Endodermal cell (in vitro differentiated cells): ENCODE measurements around the gene LRRC7. TPM values are rescaled to one million over a fixed set of nuclear protein-coding genes. Genes with fewer than 3 reads are reported as not detected.

Source experiments
- DNase-seq: peaks from one replicate; pipeline ENCODE4 v3.0.0-alpha.2; 2017
- H3K27ac ChIP-seq: 2 replicates; pipeline ENCODE4 v1.5.1; 2013; ENCODE audit warnings: mild to moderate bottlenecking, low read depth, low read length, moderate library complexity
- H3K27me3 ChIP-seq: 2 replicates; pipeline ENCODE4 v1.6.1; 2013; ENCODE audit warnings: mild to moderate bottlenecking, low read length, moderate library complexity; ENCODE audit not compliant: insufficient read depth, control insufficient read depth, poor library complexity, severe bottlenecking
- H3K36me3 ChIP-seq: 2 replicates; pipeline ENCODE4 v1.7.0; 2013; ENCODE audit warnings: mild to moderate bottlenecking, low read length, moderate library complexity; ENCODE audit not compliant: control insufficient read depth, insufficient read depth
- H3K4me1 ChIP-seq: one replicate; pipeline ENCODE4 v1.7.0; 2013; ENCODE audit warnings: low read length; ENCODE audit not compliant: control insufficient read depth, insufficient read depth
- H3K4me3 ChIP-seq: 2 replicates; pipeline ENCODE4 v1.5.1; 2013; ENCODE audit warnings: mild to moderate bottlenecking, low read length, moderate library complexity
- H3K9ac ChIP-seq: 2 replicates; pipeline ENCODE4 v1.6.1; 2013; ENCODE audit warnings: mild to moderate bottlenecking, low read length, moderate library complexity; ENCODE audit not compliant: poor library complexity, severe bottlenecking; ENCODE audit errors: extremely low read depth
- H3K9me3 ChIP-seq: 2 replicates; pipeline ENCODE4 v1.6.1; 2013; ENCODE audit warnings: mild to moderate bottlenecking, low read length, moderate library complexity; ENCODE audit not compliant: control insufficient read depth
- H3K27ac Mint-ChIP-seq: 2 replicates; pipeline ENCODE4 v1.8.0; 2020; ENCODE audit warnings: mixed read lengths
- H3K27me3 Mint-ChIP-seq: 2 replicates; pipeline ENCODE4 v1.8.0; 2021; ENCODE audit warnings: mild to moderate bottlenecking, mixed read lengths; ENCODE audit not compliant: insufficient read depth
- H3K36me3 Mint-ChIP-seq: 2 replicates; pipeline ENCODE4 v1.8.0; 2020; ENCODE audit warnings: low read depth, mixed read lengths
- H3K4me1 Mint-ChIP-seq: 2 replicates; pipeline ENCODE4 v1.8.0; 2020; ENCODE audit warnings: mixed read lengths
- H3K4me3 Mint-ChIP-seq: 2 replicates; pipeline ENCODE4 v1.8.0; 2020; ENCODE audit warnings: mild to moderate bottlenecking, moderate library complexity, mixed read lengths
- H3K9me3 Mint-ChIP-seq: 2 replicates; pipeline ENCODE4 v1.8.0; 2020; ENCODE audit warnings: mild to moderate bottlenecking, mixed read lengths
- CTCF ChIP-seq: fragments of 200-600 bp; sonication (generic); conservative IDR thresholded peaks from 2 replicates; pipeline ENCODE4 v1.5.0; 2021; ENCODE audit warnings: antibody characterized with exemption, mild to moderate bottlenecking
- WGBS, 2 experiments: methylation state at CpG; one replicate each; pipeline versions ENCODE4 v1.1.5 to v1.1.7; 2013; ENCODE audit warnings: missing lambda C conversion rate in 2 of 2, mixed read lengths in 1 of 2; ENCODE audit not compliant: insufficient coverage in 1 of 2, insufficient read length in 1 of 2; 5-methylcytosine and 5-hydroxymethylcytosine counted together
- total RNA-seq, 2 donors: library from RNA; stranded (reverse); fragmentation: NEBNext Ultra II Directional in 1 of 2; extraction: Animal tissue kit (Norgen Biotek cat#: 25700) in 1 of 2; gene quantifications; 2 replicates in 1 of 2; 3 replicates in 1 of 2; pipeline ENCODE4 v1.2.1, GENCODE V29; 2021

Gene LRRC7
- total RNA-seq, 2 donors from 2014 or later, result 1.4 to 2.2 TPM

- DNase-seq, result peak; percentile 45
- TF ChIP-seq CTCF, result no peak
- no peaks in the 10 kb centered on the region for H3K36me3 ChIP-seq
- no peaks in the 10 kb centered on the region for H3K9me3 ChIP-seq
- Mint-ChIP-seq H3K4me1 (no peaks in the 10 kb centered on the region), H3K9me3 (no peaks in the 10 kb centered on the region), H3K4me3 (no peak overlapping the region), H3K27ac (no peak overlapping the region), H3K36me3 (no peaks in the 10 kb centered on the region), H3K27me3 (peaks cover 4% of the 10 kb centered on the region)
- no peaks in the 10 kb centered on the region for H3K27me3 ChIP-seq
- H3K27ac ChIP-seq, result no peak overlapping the region
- no peak overlapping the region for H3K9ac ChIP-seq
- no peaks in the 10 kb centered on the region for H3K4me1 ChIP-seq
- H3K4me3 ChIP-seq, result no peak overlapping the region
- WGBS, 2 experiments, result 89 to 100% methylated on average over 2 to 8 of the region's 8 CpGs
Measured at GRCh38 chr1:69551476-69552324, 16.0 kb upstream of the LRRC7 start.

DNA sequence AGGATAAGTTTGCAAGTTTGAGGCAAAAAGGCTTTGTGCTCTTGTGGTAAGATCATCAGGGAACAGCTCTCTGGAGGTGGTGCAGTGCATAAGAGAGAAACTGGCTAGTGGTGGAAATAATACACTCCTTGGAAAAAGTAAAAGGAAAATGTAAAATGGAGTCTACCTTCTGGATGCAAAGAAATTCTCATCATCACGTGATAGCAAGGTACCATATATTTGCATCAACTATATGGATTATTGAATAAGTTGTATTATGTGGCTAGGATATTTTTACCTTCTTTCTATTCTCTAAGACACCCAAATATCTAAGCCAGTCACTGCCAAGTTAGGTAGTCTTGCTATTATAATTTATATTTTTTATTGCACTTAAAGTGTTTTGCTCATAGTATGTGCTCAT is 14.0 kb upstream of the LRRC7 start:
- Mint-ChIP-seq H3K4me3 (no peak overlapping the region), H3K4me1 (no peaks in the 10 kb centered on the region), H3K27me3 (peaks cover 19% of the 10 kb centered on the region), H3K9me3 (no peaks in the 10 kb centered on the region), H3K27ac (no peak overlapping the region), H3K36me3 (no peaks in the 10 kb centered on the region)
- Histone ChIP-seq H3K36me3 (no peaks in the 10 kb centered on the region), H3K27me3 (no peaks in the 10 kb centered on the region), H3K4me1 (no peaks in the 10 kb centered on the region), H3K4me3 (no peak overlapping the region), H3K9me3 (no peaks in the 10 kb centered on the region), H3K27ac (no peak overlapping the region), H3K9ac (no peak overlapping the region)
- WGBS, 2 experiments, result 83% methylated on average over 1 of the region's 1 CpG; no CpG with 5 or more reads in 1 of the 2 experiments
- no peak for TF ChIP-seq CTCF
- no peak for DNase-seq

GRCh38 chr1:69568421-69569174 is 876 bp downstream of the LRRC7 start:
- H3K27me3 ChIP-seq, result peaks cover 66% of the 10 kb centered on the region

More at GRCh38 chr1:69568421-69569174, 876 bp downstream of the LRRC7 start:
- peak overlapping the region; percentile 54 for H3K9ac ChIP-seq
- peak overlapping the region; percentile 95 for H3K4me3 ChIP-seq
- WGBS, 2 experiments, result 0 to 1% methylated on average over 21 to 47 of the region's 47 CpGs
- peak; percentile 73 for DNase-seq
- no peaks in the 10 kb centered on the region for H3K9me3 Mint-ChIP-seq
- TF ChIP-seq CTCF, result no peak
- no peaks in the 10 kb centered on the region for H3K36me3 Mint-ChIP-seq
- H3K27ac Mint-ChIP-seq, result no peak overlapping the region
- no peak overlapping the region for H3K27ac ChIP-seq
- no peaks in the 10 kb centered on the region for H3K36me3 ChIP-seq
- peaks cover under 1% of the 10 kb centered on the region for H3K9me3 ChIP-seq
- peaks cover 79% of the 10 kb centered on the region for H3K27me3 Mint-ChIP-seq
- peak overlapping the region; percentile 71 for H3K4me3 Mint-ChIP-seq
- peaks cover 8% of the 10 kb centered on the region for H3K4me1 Mint-ChIP-seq
- no peaks in the 10 kb centered on the region for H3K4me1 ChIP-seq
